GM12892 (cell line): ENCODE data around the gene TRUB1.
"Not testable (repeated sequence)": the region's sequence is repeated elsewhere in the genome, so short reads cannot be mapped to it uniquely, and the experiment has no call there.

Experiments
- POLR2A ChIP-seq: IDR thresholded peaks from 2 replicates; pipeline ENCODE4 v1.6.1; 2011; ENCODE audit warnings: low read depth, low read length, control low read depth
- TAF1 ChIP-seq: IDR thresholded peaks from 2 replicates; pipeline ENCODE4 v1.6.1; 2011; ENCODE audit warnings: low read depth, mild to moderate bottlenecking, control low read depth, low read length, borderline replicate concordance

DNA sequence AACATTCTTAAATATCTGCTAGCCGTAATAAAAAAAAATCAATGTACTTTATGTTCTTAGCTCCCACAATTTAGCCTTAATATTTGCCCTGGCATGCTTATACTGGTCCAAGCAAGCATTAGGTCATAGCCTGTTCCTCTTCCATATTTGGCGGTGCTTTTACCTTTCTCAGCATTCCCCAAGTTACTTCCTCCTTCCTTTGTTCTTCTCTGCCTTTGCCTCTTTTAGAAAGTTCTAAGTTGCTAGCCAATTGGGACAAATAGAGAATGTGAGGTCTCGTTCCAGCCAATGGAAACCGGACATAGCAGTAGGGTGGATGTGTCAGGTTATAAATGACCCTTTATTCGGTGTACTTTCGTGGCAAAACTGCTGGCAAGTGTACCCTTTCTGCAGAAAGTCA, 41.0 kb upstream of the TRUB1 start:
- TF ChIP-seq POLR2A, TAF1: not testable (repeated sequence)
